GM21576 (cell line): ENCODE measurements around the gene RGPD8.

Experiments
- ATAC-seq: cut with Tn5 transposase; IDR thresholded peaks from one replicate; pipeline ENCODE4 v1.9.1; 2021; ENCODE audit warnings: mild to moderate bottlenecking, moderate library complexity; ENCODE audit not compliant: unreplicated experiment

RGPD8 gene

GRCh38 chr2:112339986-112340385 lies 93.5 kb downstream of the RGPD8 start:
- ATAC-seq: no peak

- ATAC-seq: no peak
Measured at GRCh38 chr2:112335600-112335999, 97.8 kb downstream of the RGPD8 start.

DNA sequence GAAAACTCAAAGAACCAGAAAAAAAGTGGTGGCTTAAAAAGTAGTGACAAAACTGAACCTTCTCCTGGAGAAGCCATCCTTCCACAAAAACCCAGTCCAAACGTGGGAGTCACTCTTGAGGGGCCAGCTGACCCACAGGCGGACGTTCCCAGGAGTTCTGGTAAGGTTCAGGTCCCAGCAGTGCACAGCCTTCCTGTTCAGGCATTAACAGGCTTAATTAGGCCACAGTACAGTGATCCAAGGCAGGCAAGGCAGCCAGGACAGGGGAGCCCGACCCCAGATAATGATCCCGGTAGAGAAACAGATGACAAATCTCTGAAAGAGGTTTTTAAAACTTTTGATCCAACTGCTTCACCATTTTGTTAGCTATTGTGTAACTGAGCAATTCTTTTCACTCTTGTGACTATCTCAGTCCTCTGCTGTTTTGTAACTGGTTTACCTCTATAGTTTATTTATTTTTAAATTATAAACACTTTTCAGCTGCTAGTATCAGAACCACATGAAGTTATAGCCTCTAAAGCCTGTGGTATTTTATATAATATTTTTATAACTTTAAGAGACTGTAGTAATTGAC lies 101.2 kb downstream of the RGPD8 start:
- ATAC-seq: no peak

DNA sequence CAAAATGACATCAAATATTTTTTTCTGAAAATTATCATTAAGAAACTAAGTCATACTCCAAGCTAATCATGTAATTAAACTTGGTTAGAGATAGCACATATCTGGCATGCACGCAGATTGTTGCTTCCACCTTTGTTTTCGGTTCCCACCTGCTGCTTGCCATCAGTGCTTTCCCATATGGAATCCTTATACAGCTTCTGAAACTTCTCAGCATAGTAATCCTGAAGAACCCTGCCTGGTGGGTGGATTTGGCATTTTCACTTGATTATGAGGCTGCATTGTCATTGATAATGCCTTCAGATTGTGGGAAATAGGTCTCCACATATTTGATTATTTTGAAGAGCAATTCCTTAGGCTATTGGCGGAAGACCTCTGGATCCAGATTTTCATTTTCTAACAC lies 110.5 kb downstream of the RGPD8 start:
- ATAC-seq: no peak

GRCh38 chr2:112321375-112322320 lies 111.8 kb downstream of the RGPD8 start:
- ATAC-seq: no peak
